GM12878 (cell line): ENCODE data around the gene TTC29. TPM values are rescaled to one million over a fixed set of nuclear protein-coding genes. Genes with fewer than 3 reads are reported as not detected.

Source experiments
- ATAC-seq: fragments of 200-7000 bp; cut with Tn5 transposase; 3 replicates; pipeline ENCODE4 v1.9.1; 2020; ENCODE audit warnings: mild to moderate bottlenecking, moderate library complexity
- BruUV-seq: library from RNA; stranded (reverse); fragments of 400-500 nt; replicated peaks from 2 replicates; lab custom pipeline; 2021; lab: Mats Ljungman, UMichigan
- CTCF ChIA-PET: fragments of 300-600 bp; sonication (Branson Sonifier 250); formaldehyde crosslinking; extraction: SDS; loops from one replicate; lab custom pipeline; 2021; ENCODE audit warnings: inconsistent platforms; lab: Yijun Ruan, JAX
- POLR2A ChIA-PET: fragments of 350-600 bp; formaldehyde crosslinking; extraction: SDS; loops from one replicate; lab custom pipeline; 2021; ENCODE audit warnings: inconsistent platforms; lab: Charles Lee
- RAD21 ChIA-PET: fragments of 300-600 bp; sonication (Branson Sonifier 250); formaldehyde crosslinking; loops from one replicate; lab custom pipeline; 2023; ENCODE audit warnings: antibody characterized with exemption; ENCODE audit not compliant: unreplicated experiment; lab: Charles Lee
- SMC1A ChIA-PET: fragments of 300-600 bp; sonication (Branson Sonifier 250); formaldehyde crosslinking; loops from one replicate; lab custom pipeline; 2023; ENCODE audit not compliant: unreplicated experiment, uncharacterized antibody; lab: Charles Lee
- DNase-seq: peaks from one replicate; pipeline ENCODE4 v3.0.0-alpha.2; 2011; ENCODE audit warnings: low read depth, low spot score
- FAIRE-seq: peaks from 3 replicates; lab custom pipeline; 2011; peaks lifted over from hg19 to GRCh38; lab: Jason Lieb, UNC
- H2AFZ ChIP-seq: 2 replicates; pipeline ENCODE4 v1.6.0; 2011; ENCODE audit warnings: low read depth, low read length, control low read depth; ENCODE audit not compliant: control insufficient read depth
- H3K27ac ChIP-seq: 2 replicates; pipeline ENCODE4 v1.5.1; 2011; ENCODE audit warnings: control low read depth; ENCODE audit not compliant: control insufficient read depth, insufficient read depth
- H3K27me3 ChIP-seq, 2 experiments: replicated peaks in 1 of 2; 2 replicates each; pipeline versions ENCODE4 v1.6.0 to v1.6.1; 2011; ENCODE audit warnings: low read length in 1 of 2; ENCODE audit not compliant: control insufficient read depth in 2 of 2, insufficient read depth in 2 of 2
- H3K36me3 ChIP-seq, 2 experiments: 2 replicates each; pipeline ENCODE4 v1.5.1; 2011; ENCODE audit warnings: low read length in 1 of 2; ENCODE audit not compliant: control insufficient read depth in 2 of 2, insufficient read depth in 2 of 2
- H3K4me1 ChIP-seq: 2 replicates; pipeline ENCODE4 v1.6.1; 2011; ENCODE audit warnings: mild to moderate bottlenecking, low read length, moderate library complexity, mixed read lengths; ENCODE audit not compliant: control insufficient read depth, insufficient read depth
- H3K4me2 ChIP-seq: 2 replicates; pipeline ENCODE4 v1.6.0; 2011; ENCODE audit warnings: control low read depth; ENCODE audit not compliant: control insufficient read depth, insufficient read depth
- H3K4me3 ChIP-seq: fragments of 200-600 bp; sonication (generic); 2 replicates; pipeline ENCODE4 v1.5.1; 2016
- H3K79me2 ChIP-seq: 2 replicates; pipeline ENCODE4 v1.6.0; 2011; ENCODE audit warnings: low read length; ENCODE audit not compliant: control insufficient read depth, insufficient read depth
- H3K9ac ChIP-seq: 2 replicates; pipeline ENCODE4 v1.8.0; 2011; ENCODE audit warnings: low read length, control low read depth, mixed read lengths; ENCODE audit not compliant: control insufficient read depth, insufficient read depth
- H3K9me3 ChIP-seq: replicated peaks from 3 replicates; pipeline ENCODE4 v1.5.1; 2011; ENCODE audit warnings: mild to moderate bottlenecking, low read length; ENCODE audit not compliant: control insufficient read depth, insufficient read depth
- H4K20me1 ChIP-seq: 2 replicates; pipeline ENCODE4 v1.6.0; 2011; ENCODE audit not compliant: control insufficient read depth, insufficient read depth
- CREM ChIP-seq: IDR thresholded peaks from 2 replicates; pipeline ENCODE4 v1.6.1; 2014; ENCODE audit warnings: antibody characterized with exemption, low read depth
- DPF2 ChIP-seq: fragments of 450-650 bp; IDR thresholded peaks from 2 replicates; pipeline ENCODE4 v1.6.1; 2017; ENCODE audit warnings: mild to moderate bottlenecking
- EED ChIP-seq: sonication (generic); IDR thresholded peaks from 2 replicates; pipeline ENCODE4 v1.6.1; 2016; ENCODE audit warnings: antibody characterized with exemption, low read depth
- ETV6 ChIP-seq, 2 experiments: fragments of 450-650 bp in 1 of 2; IDR thresholded peaks in 1 of 2; conservative IDR thresholded peaks in 1 of 2; 2 replicates each; pipeline ENCODE4 v1.6.1; 2014; ENCODE audit warnings: antibody characterized with exemption in 1 of 2, borderline replicate concordance in 1 of 2, low read depth in 1 of 2, mild to moderate bottlenecking in 1 of 2, moderate library complexity in 1 of 2
- IKZF1 ChIP-seq: fragments of 450-650 bp; conservative IDR thresholded peaks from 2 replicates; pipeline ENCODE4 v1.6.1; 2017; ENCODE audit warnings: antibody characterized with exemption, mild to moderate bottlenecking
- IRF4 ChIP-seq: IDR thresholded peaks from 2 replicates; pipeline ENCODE4 v1.6.1; 2011; ENCODE audit warnings: low read depth, low read length
- KAT2A ChIP-seq: conservative IDR thresholded peaks from 2 replicates; pipeline ENCODE4 v1.6.1; 2011; ENCODE audit warnings: low read depth, low read length; ENCODE audit not compliant: control insufficient read depth
- KLF5 ChIP-seq: fragments of 450-650 bp; IDR thresholded peaks from 2 replicates; pipeline ENCODE4 v1.6.1; 2014; ENCODE audit warnings: mild to moderate bottlenecking; ENCODE audit not compliant: partially characterized antibody
- SIX5 ChIP-seq: IDR thresholded peaks from 2 replicates; pipeline ENCODE4 v1.6.1; 2011; ENCODE audit warnings: mild to moderate bottlenecking, low read depth, low read length, moderate library complexity; ENCODE audit not compliant: severe bottlenecking
- SMAD1 ChIP-seq: fragments of 450-650 bp; IDR thresholded peaks from 2 replicates; pipeline ENCODE4 v1.6.1; 2018; ENCODE audit warnings: mild to moderate bottlenecking, low read depth; ENCODE audit not compliant: partially characterized antibody
- SP1 ChIP-seq: IDR thresholded peaks from one replicate; pipeline ENCODE4 v1.6.1; 2011; ENCODE audit warnings: low read depth, low read length
- SREBF1 ChIP-seq: IDR thresholded peaks from 2 replicates; pipeline ENCODE4 v1.6.1; 2012; ENCODE audit warnings: mild to moderate bottlenecking, low read length
- STAT3 ChIP-seq: IDR thresholded peaks from 2 replicates; pipeline ENCODE4 v1.6.1; 2011; ENCODE audit warnings: low read depth, low read length, improper control_type of control experiment
- TARDBP ChIP-seq: IDR thresholded peaks from 2 replicates; pipeline ENCODE4 v1.6.1; 2016; ENCODE audit warnings: borderline replicate concordance
- ZSCAN29 ChIP-seq: fragments of 450-650 bp; IDR thresholded peaks from 2 replicates; pipeline ENCODE4 v1.6.1; 2017; ENCODE audit warnings: mild to moderate bottlenecking, moderate library complexity
- WGBS: methylation state at CpG from one replicate; pipeline ENCODE4 v1.1.6; 2016; ENCODE audit warnings: low lambda C conversion rate; ENCODE audit not compliant: insufficient replicate concordance, insufficient coverage; ENCODE audit errors: missing lambda C conversion rate; 5-methylcytosine and 5-hydroxymethylcytosine counted together
- in situ Hi-C: fragments of 300-500 bp; cut with MboI; formaldehyde crosslinking; loops from 9 replicates; pipeline ENCODE4 v1.14.3; 2018; ENCODE audit warnings: mixed read lengths
- intact Hi-C: fragments of 100-400 bp; cut with micrococcal nuclease; formaldehyde crosslinking; loops from one replicate; pipeline ENCODE4 v1.14.2; 2022; ENCODE audit not compliant: unreplicated experiment
- polyA plus RNA-seq, 11 experiments: library from polyadenylated mRNA; depleted of rRNA in 4 of 11; unstranded in 6 of 11; stranded (reverse) in 5 of 11; fragments of >200 nt; fragmentation: Nextera tagmentation in 4 of 11; fragmentation: Illumina TruSeq in 1 of 11; extraction: Ambion mirVana in 4 of 11; extraction: Trizol in 1 of 11; gene quantifications; 1 replicate in 1 of 11; 2 replicates in 10 of 11; pipeline versions ENCODE4 v1.2.1 to v1.2.3, GENCODE V29; 2011 to 2016; ENCODE audit warnings: inconsistent platforms in 2 of 11, missing spikeins in 2 of 11, low read depth in 1 of 11
- total RNA-seq, 4 experiments: library from RNA; depleted of rRNA in 3 of 4; stranded (reverse); fragments of >200 nt in 3 of 4; fragmentation: Illumina TruSeq in 1 of 4; extraction: Trizol in 1 of 4; gene quantifications; 2 replicates each; pipeline versions ENCODE4 v1.2.1 to v1.2.3, GENCODE V29; 2013 to 2021
- TF ChIP-seq, protein P1 (sequence below): IDR thresholded peaks from 2 replicates; pipeline ENCODE4 v1.6.1; 2012; ENCODE audit warnings: mild to moderate bottlenecking, low read depth, low read length
- TF ChIP-seq, protein P2 (sequence below): fragments of 450-650 bp; formaldehyde crosslinking; IDR thresholded peaks from 2 replicates; pipeline ENCODE4 v1.4.0; 2022; ENCODE audit warnings: mild to moderate bottlenecking, moderate library complexity
- TF ChIP-seq, protein P3 (sequence below): fragments of 450-650 bp; IDR thresholded peaks from 2 replicates; pipeline ENCODE4 v1.6.1; 2017; ENCODE audit warnings: low read depth, mild to moderate bottlenecking, moderate library complexity

The TTC29 gene
- total and polyA plus RNA-seq, 10 of the 15 experiments (the other 5 are each of a cell fraction or from before 2014, with no cell fraction given) = not detected

DNA sequence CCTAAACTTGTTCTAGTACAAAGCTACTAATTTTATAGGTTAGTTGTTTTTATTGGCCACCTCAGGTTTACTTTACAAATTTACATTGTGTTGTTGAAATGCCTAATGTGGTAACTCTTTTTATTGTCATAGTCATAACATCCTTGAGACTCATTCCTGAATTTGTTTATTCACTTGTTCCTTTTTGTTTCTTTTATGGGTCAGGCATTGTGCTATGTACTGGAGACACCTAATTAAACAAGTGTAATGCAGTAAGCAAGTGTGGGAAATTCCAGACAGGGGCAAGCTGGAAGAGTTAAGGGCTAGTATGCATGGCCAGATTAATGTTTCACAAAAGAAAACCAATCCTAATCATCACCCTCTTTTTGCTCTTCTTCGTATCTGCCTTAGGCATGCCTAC lies 30.5 kb upstream of the TTC29 start:
- CTCF ChIA-PET = no interaction called here
- TF ChIP-seq ZSCAN29 (no peak), ETV6 (conservative IDR thresholded peaks at IDR 0.05 in 1 of 2, IDR thresholded peaks at IDR 0.05 in 1 of 2; ENCODE audit: borderline replicate concordance in 1 of 2, low read depth in 1 of 2) (no peak), SIX5 (no peak), SMAD1 (no peak), TARDBP (no peak), SP1 (no peak), SREBF1 (no peak), IKZF1 (no peak), KAT2A (no peak), KLF5 (no peak), IRF4 (no peak), CREM (no peak), STAT3 (no peak), EED (no peak), DPF2 (no peak)
- TF ChIP-seq, protein P1, sequence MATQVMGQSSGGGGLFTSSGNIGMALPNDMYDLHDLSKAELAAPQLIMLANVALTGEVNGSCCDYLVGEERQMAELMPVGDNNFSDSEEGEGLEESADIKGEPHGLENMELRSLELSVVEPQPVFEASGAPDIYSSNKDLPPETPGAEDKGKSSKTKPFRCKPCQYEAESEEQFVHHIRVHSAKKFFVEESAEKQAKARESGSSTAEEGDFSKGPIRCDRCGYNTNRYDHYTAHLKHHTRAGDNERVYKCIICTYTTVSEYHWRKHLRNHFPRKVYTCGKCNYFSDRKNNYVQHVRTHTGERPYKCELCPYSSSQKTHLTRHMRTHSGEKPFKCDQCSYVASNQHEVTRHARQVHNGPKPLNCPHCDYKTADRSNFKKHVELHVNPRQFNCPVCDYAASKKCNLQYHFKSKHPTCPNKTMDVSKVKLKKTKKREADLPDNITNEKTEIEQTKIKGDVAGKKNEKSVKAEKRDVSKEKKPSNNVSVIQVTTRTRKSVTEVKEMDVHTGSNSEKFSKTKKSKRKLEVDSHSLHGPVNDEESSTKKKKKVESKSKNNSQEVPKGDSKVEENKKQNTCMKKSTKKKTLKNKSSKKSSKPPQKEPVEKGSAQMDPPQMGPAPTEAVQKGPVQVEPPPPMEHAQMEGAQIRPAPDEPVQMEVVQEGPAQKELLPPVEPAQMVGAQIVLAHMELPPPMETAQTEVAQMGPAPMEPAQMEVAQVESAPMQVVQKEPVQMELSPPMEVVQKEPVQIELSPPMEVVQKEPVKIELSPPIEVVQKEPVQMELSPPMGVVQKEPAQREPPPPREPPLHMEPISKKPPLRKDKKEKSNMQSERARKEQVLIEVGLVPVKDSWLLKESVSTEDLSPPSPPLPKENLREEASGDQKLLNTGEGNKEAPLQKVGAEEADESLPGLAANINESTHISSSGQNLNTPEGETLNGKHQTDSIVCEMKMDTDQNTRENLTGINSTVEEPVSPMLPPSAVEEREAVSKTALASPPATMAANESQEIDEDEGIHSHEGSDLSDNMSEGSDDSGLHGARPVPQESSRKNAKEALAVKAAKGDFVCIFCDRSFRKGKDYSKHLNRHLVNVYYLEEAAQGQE = no peak
- TF ChIP-seq, protein P2, sequence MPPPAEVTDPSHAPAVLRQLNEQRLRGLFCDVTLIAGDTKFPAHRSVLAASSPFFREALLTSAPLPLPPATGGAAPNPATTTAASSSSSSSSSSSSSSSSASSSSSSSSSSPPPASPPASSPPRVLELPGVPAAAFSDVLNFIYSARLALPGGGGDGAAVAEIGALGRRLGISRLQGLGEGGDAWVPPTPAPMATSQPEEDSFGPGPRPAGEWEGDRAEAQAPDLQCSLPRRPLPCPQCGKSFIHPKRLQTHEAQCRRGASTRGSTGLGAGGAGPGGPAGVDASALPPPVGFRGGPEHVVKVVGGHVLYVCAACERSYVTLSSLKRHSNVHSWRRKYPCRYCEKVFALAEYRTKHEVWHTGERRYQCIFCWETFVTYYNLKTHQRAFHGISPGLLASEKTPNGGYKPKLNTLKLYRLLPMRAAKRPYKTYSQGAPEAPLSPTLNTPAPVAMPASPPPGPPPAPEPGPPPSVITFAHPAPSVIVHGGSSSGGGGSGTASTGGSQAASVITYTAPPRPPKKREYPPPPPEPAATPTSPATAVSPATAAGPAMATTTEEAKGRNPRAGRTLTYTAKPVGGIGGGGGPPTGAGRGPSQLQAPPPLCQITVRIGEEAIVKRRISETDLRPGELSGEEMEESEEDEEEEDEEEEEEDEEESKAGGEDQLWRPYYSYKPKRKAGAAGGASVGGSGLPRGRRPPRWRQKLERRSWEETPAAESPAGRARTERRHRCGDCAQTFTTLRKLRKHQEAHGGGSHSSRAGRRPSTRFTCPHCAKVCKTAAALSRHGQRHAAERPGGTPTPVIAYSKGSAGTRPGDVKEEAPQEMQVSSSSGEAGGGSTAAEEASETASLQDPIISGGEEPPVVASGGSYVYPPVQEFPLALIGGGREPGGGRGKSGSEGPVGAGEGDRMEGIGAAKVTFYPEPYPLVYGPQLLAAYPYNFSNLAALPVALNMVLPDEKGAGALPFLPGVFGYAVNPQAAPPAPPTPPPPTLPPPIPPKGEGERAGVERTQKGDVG (CRISPR knock-in tag) = no peak
- TF ChIP-seq, protein P3, sequence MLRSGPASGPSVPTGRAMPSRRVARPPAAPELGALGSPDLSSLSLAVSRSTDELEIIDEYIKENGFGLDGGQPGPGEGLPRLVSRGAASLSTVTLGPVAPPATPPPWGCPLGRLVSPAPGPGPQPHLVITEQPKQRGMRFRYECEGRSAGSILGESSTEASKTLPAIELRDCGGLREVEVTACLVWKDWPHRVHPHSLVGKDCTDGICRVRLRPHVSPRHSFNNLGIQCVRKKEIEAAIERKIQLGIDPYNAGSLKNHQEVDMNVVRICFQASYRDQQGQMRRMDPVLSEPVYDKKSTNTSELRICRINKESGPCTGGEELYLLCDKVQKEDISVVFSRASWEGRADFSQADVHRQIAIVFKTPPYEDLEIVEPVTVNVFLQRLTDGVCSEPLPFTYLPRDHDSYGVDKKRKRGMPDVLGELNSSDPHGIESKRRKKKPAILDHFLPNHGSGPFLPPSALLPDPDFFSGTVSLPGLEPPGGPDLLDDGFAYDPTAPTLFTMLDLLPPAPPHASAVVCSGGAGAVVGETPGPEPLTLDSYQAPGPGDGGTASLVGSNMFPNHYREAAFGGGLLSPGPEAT = no peak
- no TSS peak for BruUV-seq
- no peaks in the 10 kb centered on the region for H4K20me1 ChIP-seq
- SMC1A ChIA-PET = no interaction called here
- H3K4me1 ChIP-seq = no peaks in the 10 kb centered on the region
- no peak for ATAC-seq
- FAIRE-seq = no peak
- no peaks in the 10 kb centered on the region for H3K9me3 ChIP-seq
- no peaks in the 10 kb centered on the region for H3K27me3 ChIP-seq
- no peak overlapping the region for H3K4me3 ChIP-seq
- no peak overlapping the region for H2AFZ ChIP-seq
- intact Hi-C loops = no loop called here
- H3K4me2 ChIP-seq = no peak overlapping the region
- POLR2A ChIA-PET = no interaction called here
- H3K9ac ChIP-seq = no peak overlapping the region
- RAD21 ChIA-PET = no interaction called here
- WGBS = 35% methylated on average over 1 of the region's 1 CpG
- in situ Hi-C loops = no loop called here
- H3K79me2 ChIP-seq = no peaks in the 10 kb centered on the region
- H3K36me3 ChIP-seq = no peaks in the 10 kb centered on the region
- DNase-seq = no peak
- H3K27ac ChIP-seq = no peak overlapping the region
